ENCODE results near the gene AFTPH.

Gene AFTPH

GRCh38 chr2:64582774-64583340 is 58.7 kb downstream of the AFTPH start:
- DNase-seq (ENCODE audit: low read depth), result no peak
- no peak for TF ChIP-seq CTCF (IDR thresholded peaks at IDR 0.05; ENCODE audit: insufficient read depth, low read depth, low read length, missing control alignments)
- H3K4me3 ChIP-seq (ENCODE audit: low read length), result no peak overlapping the region

- no peak for TF ChIP-seq CTCF (IDR thresholded peaks at IDR 0.05; ENCODE audit: insufficient read depth, low read depth, low read length, missing control alignments)
- no peak for DNase-seq (ENCODE audit: low read depth)
- H3K4me3 ChIP-seq (ENCODE audit: low read length), result no peak overlapping the region
Observed at GRCh38 chr2:64586054-64586453, 61.9 kb downstream of the AFTPH start.

GRCh38 chr2:64586883-64587481 is 62.9 kb downstream of the AFTPH start:
- peak; percentile 63 for DNase-seq (ENCODE audit: low read depth)
- no peak overlapping the region for H3K4me3 ChIP-seq (ENCODE audit: low read length)
- peak; percentile 67 for TF ChIP-seq CTCF (IDR thresholded peaks at IDR 0.05; ENCODE audit: insufficient read depth, low read depth, low read length, missing control alignments)

GRCh38 chr2:64587561-64587960 is 63.4 kb downstream of the AFTPH start:
- DNase-seq (ENCODE audit: low read depth), result no peak
- H3K4me3 ChIP-seq (ENCODE audit: low read length), result no peak overlapping the region
- no peak for TF ChIP-seq CTCF (IDR thresholded peaks at IDR 0.05; ENCODE audit: insufficient read depth, low read depth, low read length, missing control alignments)

- DNase-seq (ENCODE audit: low read depth), result peak; percentile 33
- H3K4me3 ChIP-seq (ENCODE audit: low read length), result no peak overlapping the region
- TF ChIP-seq CTCF (IDR thresholded peaks at IDR 0.05; ENCODE audit: insufficient read depth, low read depth, low read length, missing control alignments), result no peak
Observed at GRCh38 chr2:64591188-64591587, 67.1 kb downstream of the AFTPH start.

GRCh38 chr2:64593035-64593655 is 69.0 kb downstream of the AFTPH start:
- H3K4me3 ChIP-seq (ENCODE audit: low read length), result no peak overlapping the region
- no peak for TF ChIP-seq CTCF (IDR thresholded peaks at IDR 0.05; ENCODE audit: insufficient read depth, low read depth, low read length, missing control alignments)
- DNase-seq (ENCODE audit: low read depth), result no peak
